B cell (primary cell): ENCODE results near the gene SDC1. TPM values are rescaled to one million over a fixed set of nuclear protein-coding genes. Genes with fewer than 3 reads are reported as not detected.

Source experiments
- ATAC-seq: fragments of 200-7000 bp; cut with Tn5 transposase; one replicate; pipeline ENCODE4 v1.10.0; 2021; ENCODE audit warnings: low read depth, mild to moderate bottlenecking, moderate number of reproducible peaks, moderate library complexity
- CTCF ChIA-PET: fragments of 350-600 bp; sonication (Branson Sonifier 250); formaldehyde crosslinking; loops from one replicate; lab custom pipeline; 2021; ENCODE audit warnings: antibody characterized with exemption, inconsistent platforms; lab: Charles Lee
- POLR2A ChIA-PET: fragments of 350-600 bp; sonication (Branson Sonifier 250); formaldehyde crosslinking; loops from one replicate; lab custom pipeline; 2021; ENCODE audit warnings: antibody characterized with exemption; lab: Charles Lee
- DNase-seq: peaks from one replicate; pipeline ENCODE4 v3.0.0; 2013
- H2AFZ ChIP-seq: 2 replicates; pipeline ENCODE4 v1.6.1; 2012; ENCODE audit warnings: mild to moderate bottlenecking, low read depth, low read length; ENCODE audit not compliant: insufficient read depth, poor library complexity, severe bottlenecking
- H3K27ac ChIP-seq, 2 donors: 1 replicate in 1 of 2; 2 replicates in 1 of 2; pipeline ENCODE4 v1.5.1; 2012 to 2013; ENCODE audit warnings: low read length in 2 of 2, mild to moderate bottlenecking in 2 of 2, moderate library complexity in 1 of 2
- H3K27me3 ChIP-seq, 4 experiments: fragments of 200-600 bp in 1 of 4; sonication (generic) in 1 of 4; replicated peaks in 1 of 4; 1 replicate in 2 of 4; 2 replicates in 2 of 4; pipeline versions ENCODE4 v1.6.1 to v1.7.0; 2013 to 2016; ENCODE audit warnings: low read length in 3 of 4, mild to moderate bottlenecking in 2 of 4, mixed read lengths in 1 of 4, moderate library complexity in 1 of 4; ENCODE audit not compliant: insufficient read depth in 4 of 4, control insufficient read depth in 3 of 4; ENCODE audit errors: control extremely low read depth in 1 of 4
- H3K36me3 ChIP-seq, 2 experiments: replicated peaks in 1 of 2; 1 replicate in 1 of 2; 2 replicates in 1 of 2; pipeline versions ENCODE4 v1.6.1 to v1.7.1; 2013; ENCODE audit warnings: low read length in 1 of 2; ENCODE audit not compliant: insufficient read depth in 2 of 2, control insufficient read depth in 1 of 2; ENCODE audit errors: control extremely low read depth in 1 of 2, extremely low read depth in 1 of 2
- H3K4me1 ChIP-seq, 2 donors: fragments of 200-600 bp in 1 of 2; sonication (generic) in 1 of 2; 1 replicate in 1 of 2; 2 replicates in 1 of 2; pipeline versions ENCODE4 v1.5.1 to v1.6.1; 2013 to 2017; ENCODE audit warnings: low read length in 2 of 2; ENCODE audit not compliant: control insufficient read depth in 2 of 2, insufficient read depth in 2 of 2
- H3K4me2 ChIP-seq: replicated peaks from 2 replicates; pipeline ENCODE3; 2012; ENCODE audit warnings: mild to moderate bottlenecking, low read depth, low read length; ENCODE audit not compliant: poor library complexity, severe bottlenecking
- H3K4me3 ChIP-seq, 5 experiments: fragments of 200-600 bp in 1 of 5; sonication (generic) in 1 of 5; 1 replicate in 3 of 5; 2 replicates in 2 of 5; pipeline versions ENCODE4 v1.5.1 to v1.7.0; 2011 to 2016; ENCODE audit warnings: low read length in 4 of 5, mild to moderate bottlenecking in 4 of 5, low read depth in 2 of 5, control low read depth in 1 of 5, moderate library complexity in 1 of 5; ENCODE audit not compliant: insufficient read depth in 1 of 5; ENCODE audit errors: control extremely low read depth in 1 of 5, extremely low read depth in 1 of 5
- H3K79me2 ChIP-seq: fragments of 200-600 bp; sonication (generic); one replicate; pipeline ENCODE4 v1.6.0; 2016; ENCODE audit warnings: low read length; ENCODE audit not compliant: control insufficient read depth, insufficient read depth
- H3K9ac ChIP-seq: fragments of 200-600 bp; sonication (generic); 2 replicates; pipeline ENCODE4 v1.6.1; 2017; ENCODE audit warnings: mild to moderate bottlenecking, low read length, moderate library complexity
- H3K9me3 ChIP-seq, 3 donors: one replicate each; pipeline versions ENCODE4 v1.6.1 to v1.7.1; 2013; ENCODE audit warnings: low read length in 2 of 3; ENCODE audit not compliant: control insufficient read depth in 2 of 3, insufficient read depth in 1 of 3; ENCODE audit errors: control extremely low read depth in 1 of 3
- H4K20me1 ChIP-seq: 2 replicates; pipeline ENCODE4 v1.6.0; 2012; ENCODE audit warnings: mild to moderate bottlenecking, low read length; ENCODE audit not compliant: insufficient read depth, control insufficient read depth, poor library complexity, severe bottlenecking
- H3K27ac Mint-ChIP-seq: one replicate; pipeline ENCODE4 v1.8.0; 2021; ENCODE audit warnings: mixed read lengths
- H3K27me3 Mint-ChIP-seq: one replicate; pipeline ENCODE4 v1.8.0; 2021; ENCODE audit warnings: mixed read lengths
- H3K4me1 Mint-ChIP-seq: one replicate; pipeline ENCODE4 v1.8.0; 2021; ENCODE audit warnings: mixed read lengths
- H3K4me3 Mint-ChIP-seq: one replicate; pipeline ENCODE4 v1.8.0; 2021; ENCODE audit warnings: mixed read lengths
- H3K9me3 Mint-ChIP-seq: one replicate; pipeline ENCODE4 v1.8.0; 2022; ENCODE audit warnings: mixed read lengths; ENCODE audit not compliant: insufficient read depth
- EZH2 ChIP-seq: IDR thresholded peaks from 2 replicates; pipeline ENCODE4 v1.6.1; 2012; ENCODE audit warnings: borderline replicate concordance, low read depth, mild to moderate bottlenecking, moderate library complexity, low read length; ENCODE audit not compliant: insufficient read depth, poor library complexity, severe bottlenecking
- WGBS: methylation state at CpG from one replicate; pipeline ENCODE4 v1.1.5; 2013; ENCODE audit warnings: missing lambda C conversion rate; ENCODE audit not compliant: insufficient coverage; 5-methylcytosine and 5-hydroxymethylcytosine counted together
- intact Hi-C: fragments of 100-400 bp; cut with micrococcal nuclease; formaldehyde crosslinking; loops from one replicate; pipeline ENCODE4 v1.10.0; 2022
- polyA plus RNA-seq: library from polyadenylated mRNA; depleted of rRNA; stranded (reverse); fragments of >200 nt; gene quantifications from 2 replicates; pipeline ENCODE4 v1.2.3, GENCODE V29; 2012
- total RNA-seq, 2 donors: library from RNA; stranded (reverse); fragments of 120-200 nt in 1 of 2; gene quantifications; 1 replicate in 1 of 2; 2 replicates in 1 of 2; pipeline versions ENCODE4 v1.2.3 to v1.2.4, GENCODE V29; 2013 to 2022
- TF ChIP-seq, protein P1 (sequence below): fragments of 200-600 bp; IDR thresholded peaks from one replicate; pipeline ENCODE4 v1.8.0; 2022; ENCODE audit warnings: antibody characterized with exemption, mild to moderate bottlenecking

The SDC1 gene
- total and polyA plus RNA-seq, 2 donors (not counting 1 experiment from before 2014, with no cell fraction given), result 0.22 TPM; not detected in 1

GRCh38 chr2:20192781-20193180 lies 32.1 kb downstream of the SDC1 start:
- Histone ChIP-seq H3K9me3 (no peaks in the 10 kb centered on the region), H3K4me3 (no peak overlapping the region), H3K9ac (no peak overlapping the region), H3K36me3 (no peaks in the 10 kb centered on the region), H3K4me1 (no peaks in the 10 kb centered on the region), H3K79me2 (no peaks in the 10 kb centered on the region), H3K4me2 (no peak overlapping the region), H3K27me3 (no peaks in the 10 kb centered on the region), H3K27ac (no peak overlapping the region), H4K20me1 (no peaks in the 10 kb centered on the region), H2AFZ (no peak overlapping the region)
- Mint-ChIP-seq H3K4me1 (no peaks in the 10 kb centered on the region), H3K9me3 (no peaks in the 10 kb centered on the region), H3K27me3 (no peaks in the 10 kb centered on the region), H3K4me3 (no peak overlapping the region), H3K27ac (no peak overlapping the region)
- intact Hi-C loops, result no loop called here
- ChIA-PET POLR2A (no interaction called here), CTCF (no interaction called here)
- WGBS, result 70% methylated on average over 2 of the region's 2 CpGs
- DNase-seq, result no peak
- TF ChIP-seq, protein P1, sequence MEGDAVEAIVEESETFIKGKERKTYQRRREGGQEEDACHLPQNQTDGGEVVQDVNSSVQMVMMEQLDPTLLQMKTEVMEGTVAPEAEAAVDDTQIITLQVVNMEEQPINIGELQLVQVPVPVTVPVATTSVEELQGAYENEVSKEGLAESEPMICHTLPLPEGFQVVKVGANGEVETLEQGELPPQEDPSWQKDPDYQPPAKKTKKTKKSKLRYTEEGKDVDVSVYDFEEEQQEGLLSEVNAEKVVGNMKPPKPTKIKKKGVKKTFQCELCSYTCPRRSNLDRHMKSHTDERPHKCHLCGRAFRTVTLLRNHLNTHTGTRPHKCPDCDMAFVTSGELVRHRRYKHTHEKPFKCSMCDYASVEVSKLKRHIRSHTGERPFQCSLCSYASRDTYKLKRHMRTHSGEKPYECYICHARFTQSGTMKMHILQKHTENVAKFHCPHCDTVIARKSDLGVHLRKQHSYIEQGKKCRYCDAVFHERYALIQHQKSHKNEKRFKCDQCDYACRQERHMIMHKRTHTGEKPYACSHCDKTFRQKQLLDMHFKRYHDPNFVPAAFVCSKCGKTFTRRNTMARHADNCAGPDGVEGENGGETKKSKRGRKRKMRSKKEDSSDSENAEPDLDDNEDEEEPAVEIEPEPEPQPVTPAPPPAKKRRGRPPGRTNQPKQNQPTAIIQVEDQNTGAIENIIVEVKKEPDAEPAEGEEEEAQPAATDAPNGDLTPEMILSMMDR, result no peak
- TF ChIP-seq EZH2, result no peak
- ATAC-seq, result no peak

DNA sequence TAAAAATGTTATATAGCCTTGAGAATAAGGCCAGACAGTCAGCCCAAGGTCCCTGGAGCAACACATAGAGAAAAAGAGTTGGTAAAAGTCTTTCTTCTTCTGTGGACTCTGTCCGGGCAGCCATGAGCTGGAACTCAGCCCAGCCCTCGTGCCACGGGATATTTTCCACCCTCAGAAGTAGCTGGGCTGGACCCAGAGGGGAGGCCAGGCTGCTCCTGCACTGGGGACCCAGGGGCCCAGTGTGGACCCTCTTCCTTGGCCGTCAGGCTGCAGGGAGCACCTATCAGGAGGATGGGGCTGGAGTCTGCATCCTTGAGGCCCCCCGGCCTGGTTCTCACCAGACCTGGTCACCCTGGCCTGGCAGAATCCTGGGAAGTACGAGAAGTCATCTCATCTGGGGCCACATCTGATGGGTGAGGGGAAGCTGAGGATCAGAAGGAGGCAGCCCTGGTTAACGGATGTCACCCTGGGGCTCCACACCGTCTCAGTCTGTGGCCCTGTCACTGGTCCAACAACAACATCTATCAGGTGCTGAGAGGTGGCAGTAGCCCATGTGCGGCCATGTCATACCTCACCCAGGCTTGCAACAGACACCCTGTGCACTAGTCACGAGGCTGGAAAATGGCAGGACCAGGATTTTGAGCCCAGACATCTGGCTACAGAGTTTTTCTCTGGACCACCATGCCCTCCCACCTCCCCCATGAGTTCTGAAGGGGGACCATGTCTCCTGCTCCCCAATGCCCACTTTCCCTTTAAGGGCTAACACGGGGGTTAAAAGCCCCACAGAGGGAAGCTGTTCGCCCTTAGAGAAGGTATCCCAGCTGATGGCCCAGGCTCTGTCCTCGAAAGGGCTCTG lies 33.0 kb downstream of the SDC1 start:
- no peaks in the 10 kb centered on the region for H3K27me3 ChIP-seq
- Mint-ChIP-seq H3K4me1 (no peaks in the 10 kb centered on the region), H3K27ac (no peak overlapping the region), H3K27me3 (no peaks in the 10 kb centered on the region), H3K9me3 (no peaks in the 10 kb centered on the region), H3K4me3 (no peak overlapping the region)
- intact Hi-C loops, result no loop called here
- no peaks in the 10 kb centered on the region for H4K20me1 ChIP-seq
- H3K79me2 ChIP-seq, result no peaks in the 10 kb centered on the region
- H3K27ac ChIP-seq, result no peak overlapping the region
- TF ChIP-seq EZH2, result no peak
- TF ChIP-seq, protein P1, result no peak
- ChIA-PET POLR2A (no interaction called here), CTCF (no interaction called here)
- no peak overlapping the region for H3K4me2 ChIP-seq
- no peak overlapping the region for H3K9ac ChIP-seq
- WGBS, result 84% methylated on average over 12 of the region's 13 CpGs
- no peaks in the 10 kb centered on the region for H3K9me3 ChIP-seq
- DNase-seq (no peak), ATAC-seq (no peak)
- no peaks in the 10 kb centered on the region for H3K36me3 ChIP-seq
- no peak overlapping the region for H2AFZ ChIP-seq
- H3K4me3 ChIP-seq, result no peak overlapping the region
- H3K4me1 ChIP-seq, result no peaks in the 10 kb centered on the region
